A549 (cell line): Measurements from ENCODE around the gene GGN. TPM values are rescaled to one million over a fixed set of nuclear protein-coding genes. Genes with fewer than 3 reads are reported as not detected.

Experiments used
- ATAC-seq, 2 experiments: fragments of 200-7000 bp in 1 of 2; fragments of >200 bp in 1 of 2; cut with Nextera tagmentation in 1 of 2; cut with Tn5 transposase in 1 of 2; 3 replicates each; pipeline versions ENCODE4 v1.8.0 to v1.9.1; 2018 to 2020; ENCODE audit warnings: mild to moderate bottlenecking in 1 of 2, moderate library complexity in 1 of 2
- CTCF ChIA-PET: fragments of 300-600 bp; sonication (Branson Sonifier 250); formaldehyde crosslinking; extraction: SDS; loops from one replicate; lab custom pipeline; 2021; ENCODE audit warnings: antibody characterized with exemption, inconsistent platforms; lab: Yijun Ruan, JAX
- POLR2A ChIA-PET: fragments of 350-600 bp; formaldehyde crosslinking; extraction: SDS; loops from one replicate; lab custom pipeline; 2021; ENCODE audit warnings: antibody characterized with exemption, inconsistent platforms; lab: Yijun Ruan, JAX
- DNase-seq, 2 experiments: peaks; one replicate each; pipeline versions ENCODE4 v3.0.0 to v3.0.0-alpha.2; 2011 to 2016; ENCODE audit warnings: low read depth in 1 of 2, low spot score in 1 of 2
- FAIRE-seq: peaks from 2 replicates; lab custom pipeline; 2011; peaks lifted over from hg19 to GRCh38; lab: Jason Lieb, UNC
- H3K27ac ChIP-seq, 2 experiments: fragments of >200 bp; sonication (Bioruptor Twin); formaldehyde crosslinking; 3 replicates each; pipeline ENCODE4 v1.5.1; 2016 to 2017
- H3K4me1 ChIP-seq: fragments of >200 bp; sonication (Bioruptor Twin); formaldehyde crosslinking; 3 replicates; pipeline ENCODE4 v1.6.1; 2016
- H3K4me2 ChIP-seq: fragments of >200 bp; sonication (Bioruptor Twin); formaldehyde crosslinking; 3 replicates; pipeline ENCODE4 v1.6.1; 2016
- H3K4me3 ChIP-seq: fragments of >200 bp; sonication (Bioruptor Twin); formaldehyde crosslinking; 3 replicates; pipeline ENCODE4 v1.5.1; 2016
- H3K9me3 ChIP-seq: fragments of >200 bp; sonication (Bioruptor Twin); formaldehyde crosslinking; 3 replicates; pipeline ENCODE4 v1.6.1; 2016
- CHD2 ChIP-seq: fragments of 150-350 bp; IDR thresholded peaks from 2 replicates; pipeline ENCODE4 v1.6.1; 2014; ENCODE audit warnings: low read length; ENCODE audit not compliant: partially characterized antibody
- CHD4 ChIP-seq: fragments of 200-600 bp; sonication (generic); IDR thresholded peaks from 2 replicates; pipeline ENCODE4 v1.6.1; 2016; ENCODE audit warnings: antibody characterized with exemption, mild to moderate bottlenecking, borderline replicate concordance
- EHF ChIP-seq: fragments of 250-450 bp; sonication (Bioruptor Pico); IDR thresholded peaks from 2 replicates; pipeline ENCODE4 v1.5.0; 2020; ENCODE audit warnings: mild to moderate bottlenecking
- EP300 ChIP-seq, 2 experiments: fragments of >200 bp; sonication (Bioruptor Twin); formaldehyde crosslinking; IDR thresholded peaks; 2 replicates in 1 of 2; 3 replicates in 1 of 2; pipeline ENCODE4 v1.6.1; 2016 to 2017
- FOSB ChIP-seq: fragments of 250-450 bp; sonication (Bioruptor Pico); IDR thresholded peaks from 2 replicates; pipeline ENCODE4 v1.5.0; 2020; ENCODE audit warnings: mild to moderate bottlenecking, moderate library complexity
- GATA3 ChIP-seq: IDR thresholded peaks from 2 replicates; pipeline ENCODE4 v1.6.1; 2012; ENCODE audit warnings: borderline replicate concordance
- HDAC2 ChIP-seq: fragments of 200-600 bp; sonication (generic); IDR thresholded peaks from 2 replicates; pipeline ENCODE4 v1.6.1; 2016
- HOXA7 ChIP-seq: fragments of 250-450 bp; sonication (Bioruptor Pico); IDR thresholded peaks from 2 replicates; pipeline ENCODE4 v1.5.0; 2020; ENCODE audit warnings: mild to moderate bottlenecking, moderate library complexity
- HOXB13 ChIP-seq: fragments of 250-450 bp; sonication (Bioruptor Pico); IDR thresholded peaks from 2 replicates; pipeline ENCODE4 v1.5.0; 2020; ENCODE audit warnings: low read depth, mild to moderate bottlenecking, moderate library complexity
- HOXB5 ChIP-seq: fragments of 250-450 bp; sonication (Bioruptor Pico); IDR thresholded peaks from 2 replicates; pipeline ENCODE4 v1.5.0; 2020; ENCODE audit warnings: mild to moderate bottlenecking, moderate library complexity
- MAFK ChIP-seq: fragments of 450-650 bp; IDR thresholded peaks from 2 replicates; pipeline ENCODE4 v1.6.1; 2014; ENCODE audit not compliant: partially characterized antibody
- POLR2A ChIP-seq: IDR thresholded peaks from 2 replicates; pipeline ENCODE4 v1.6.1; 2012; ENCODE audit warnings: mild to moderate bottlenecking, low read length
- POLR2AphosphoS2 ChIP-seq: conservative IDR thresholded peaks from 2 replicates; pipeline ENCODE4 v1.6.1; 2012; ENCODE audit warnings: low read length, improper control_type of control experiment, inconsistent platforms
- RAD21 ChIP-seq, 2 experiments: fragments of >200 bp in 1 of 2; sonication (Bioruptor Twin) in 1 of 2; formaldehyde crosslinking in 1 of 2; IDR thresholded peaks in 1 of 2; conservative IDR thresholded peaks in 1 of 2; 2 replicates in 1 of 2; 3 replicates in 1 of 2; pipeline ENCODE4 v1.6.1; 2012 to 2018; ENCODE audit warnings: inconsistent platforms in 1 of 2
- RARB ChIP-seq: fragments of 250-450 bp; sonication (Bioruptor Pico); IDR thresholded peaks from 2 replicates; pipeline ENCODE4 v1.8.0; 2021; ENCODE audit warnings: mild to moderate bottlenecking, moderate library complexity
- RCOR1 ChIP-seq: fragments of 150-350 bp; IDR thresholded peaks from 2 replicates; pipeline ENCODE4 v1.6.1; 2014; ENCODE audit warnings: antibody characterized with exemption, low read length, low read depth
- SMC3 ChIP-seq: fragments of >200 bp; sonication (Bioruptor Twin); formaldehyde crosslinking; IDR thresholded peaks from 3 replicates; pipeline ENCODE4 v1.6.1; 2018; ENCODE audit warnings: inconsistent platforms
- SREBF2 ChIP-seq: fragments of 450-650 bp; IDR thresholded peaks from 2 replicates; pipeline ENCODE4 v1.6.1; 2014; ENCODE audit warnings: mild to moderate bottlenecking, moderate library complexity
- TFCP2L1 ChIP-seq: fragments of 250-450 bp; sonication (Bioruptor Pico); IDR thresholded peaks from 2 replicates; pipeline ENCODE4 v1.5.0; 2021; ENCODE audit warnings: mild to moderate bottlenecking
- WGBS: methylation state at CpG from one replicate; pipeline ENCODE4 v1.1.6; 2017; ENCODE audit errors: missing lambda C conversion rate; 5-methylcytosine and 5-hydroxymethylcytosine counted together
- polyA plus RNA-seq, 4 experiments: library from polyadenylated mRNA; depleted of rRNA in 3 of 4; stranded (reverse); fragments of >200 nt; fragmentation: RNase III in 1 of 4; extraction: RNeasy Plus Mini Kit Qiagen cat#74134 plus additional on column Dnase treatment in 1 of 4; gene quantifications; 2 replicates in 3 of 4; 3 replicates in 1 of 4; pipeline ENCODE4 v1.2.3, GENCODE V29; 2011 to 2017
- TF ChIP-seq, protein P1 (sequence below): IDR thresholded peaks from 2 replicates; pipeline ENCODE4 v1.6.1; 2012; ENCODE audit warnings: low read depth, borderline replicate concordance
- TF ChIP-seq, protein P2 (sequence below): IDR thresholded peaks from 2 replicates; pipeline ENCODE4 v1.6.1; 2012
- TF ChIP-seq, protein P3 (sequence below): fragments of 250-450 bp; sonication (Bioruptor Pico); IDR thresholded peaks from 2 replicates; pipeline ENCODE4 v1.5.0; 2021; ENCODE audit warnings: mild to moderate bottlenecking, moderate library complexity, borderline replicate concordance
- TF ChIP-seq, protein P4 (sequence below): IDR thresholded peaks from 2 replicates; pipeline ENCODE4 v1.6.1; 2012
- TF ChIP-seq, protein P5 (sequence below): fragments of 450-650 bp; IDR thresholded peaks from 2 replicates; pipeline ENCODE4 v1.6.1; 2014; ENCODE audit warnings: antibody characterized with exemption

GGN gene
- polyA plus RNA-seq, 2 of the 4 experiments (the other 2 are of a cell fraction) = 0.46 TPM; not detected in 1

DNA sequence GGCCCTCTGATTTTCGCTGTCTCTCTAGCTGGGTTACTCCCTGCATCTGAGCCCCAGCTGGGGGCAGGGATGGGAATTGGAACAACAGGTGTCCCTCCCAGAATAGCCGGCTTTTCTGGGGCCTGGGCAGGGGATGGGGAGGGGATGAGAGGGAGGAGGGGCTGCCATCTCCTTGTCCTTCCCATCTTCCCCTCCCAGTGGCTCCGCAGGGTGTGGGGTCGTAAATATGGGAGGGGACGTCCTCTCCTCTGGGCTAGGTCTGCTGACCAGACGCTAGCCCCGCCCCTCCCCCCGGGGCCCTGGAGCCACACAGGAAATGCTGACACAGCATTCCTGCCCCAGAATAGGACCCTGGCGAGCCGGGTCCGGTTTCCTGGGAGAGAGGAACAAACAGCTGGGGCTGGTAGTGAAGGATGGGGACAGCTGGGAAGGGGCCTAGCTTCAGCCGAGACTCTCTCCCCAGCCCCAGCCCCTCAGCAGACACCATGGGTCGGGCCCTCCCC, 46.8 kb upstream of the GGN start:
- H3K9me3 ChIP-seq = no peaks in the 10 kb centered on the region
- ATAC-seq (0 out of 6 replicates have a peak, but pooled peaks of 1 of the 2 experiments have one; percentile 11), DNase-seq (no peak), FAIRE-seq (no peak)
- H3K27ac ChIP-seq = no peak overlapping the region
- H3K4me3 ChIP-seq = no peak overlapping the region
- no peak overlapping the region for H3K4me2 ChIP-seq
- WGBS = 52% methylated on average over 13 of the region's 13 CpGs
- H3K4me1 ChIP-seq = peaks cover 6% of the 10 kb centered on the region; the same call in 2 of the 3 replicates
- TF ChIP-seq MAFK (peak; percentile 99), SMC3 (no peak), HOXB5 (no peak)
- TF ChIP-seq, protein P1, sequence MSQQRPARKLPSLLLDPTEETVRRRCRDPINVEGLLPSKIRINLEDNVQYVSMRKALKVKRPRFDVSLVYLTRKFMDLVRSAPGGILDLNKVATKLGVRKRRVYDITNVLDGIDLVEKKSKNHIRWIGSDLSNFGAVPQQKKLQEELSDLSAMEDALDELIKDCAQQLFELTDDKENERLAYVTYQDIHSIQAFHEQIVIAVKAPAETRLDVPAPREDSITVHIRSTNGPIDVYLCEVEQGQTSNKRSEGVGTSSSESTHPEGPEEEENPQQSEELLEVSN = no peak
- ChIA-PET CTCF (interaction anchor here (0.6 to 8.2 kb wide), 6 partner anchors 9 to 543 kb away, joined by 3 to 65 read pairs (median 3); partner anchors contain the start of genes FAM98C, MRPS12, RASGRP4 and SARS2), POLR2A (no interaction called here)

DNA sequence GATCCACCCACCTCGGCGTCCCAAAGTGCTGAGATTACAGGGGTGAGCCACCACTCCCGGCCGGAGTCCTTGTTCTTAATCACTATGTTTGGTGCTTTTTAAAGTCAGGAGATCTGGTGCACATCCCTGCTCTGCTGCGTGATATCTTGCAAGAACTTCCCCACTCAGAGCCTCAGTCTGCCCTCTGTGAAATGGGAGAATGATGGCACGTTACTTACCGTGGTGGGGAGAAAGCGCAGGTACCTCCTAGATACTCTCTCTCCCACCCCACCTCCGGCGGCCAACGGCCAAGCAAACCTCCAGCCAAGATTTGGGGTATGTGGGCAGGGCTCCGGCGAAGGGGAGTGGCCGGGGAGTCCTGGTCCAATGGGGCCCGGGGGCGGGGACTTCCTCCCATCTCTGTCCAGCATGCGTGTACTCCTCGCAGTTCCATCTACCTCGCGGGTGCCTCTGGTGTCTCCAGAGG, 45.5 kb upstream of the GGN start, which contains the start of gene RYR1:
TSS of gene RYR1 (plus strand) at position 424 of the 466 bp plus-strand sequence. CDS start 139 bp downstream, outside the sequence.
- H3K4me3 ChIP-seq = peak within 1 kb of the TSS; percentile 12; the same call in 1 of the 3 replicates
- ATAC-seq (peak; percentile 77 to 91), FAIRE-seq (no peak), DNase-seq (peak in 1 of 2 experiments; percentile 95)
- no peak within 1 kb of the TSS for H3K27ac ChIP-seq
- no peaks in the 10 kb centered on the region for H3K9me3 ChIP-seq
- ChIA-PET CTCF (interaction anchor here (0.9 kb wide), 1 partner anchor 30 kb away, joined by 4 read pairs; the partner anchor contains the start of gene FAM98C), POLR2A (no interaction called here)
- H3K4me2 ChIP-seq = peak within 1 kb of the TSS; percentile 61
- TF ChIP-seq, protein P2, sequence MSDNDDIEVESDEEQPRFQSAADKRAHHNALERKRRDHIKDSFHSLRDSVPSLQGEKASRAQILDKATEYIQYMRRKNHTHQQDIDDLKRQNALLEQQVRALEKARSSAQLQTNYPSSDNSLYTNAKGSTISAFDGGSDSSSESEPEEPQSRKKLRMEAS = 0 out of 2 replicates have a peak, but pooled peaks have one; percentile 8
- TF ChIP-seq SREBF2 (no peak), RCOR1 (0 out of 2 replicates have a peak, but pooled peaks have one; percentile 40)
- peaks cover 6% of the 10 kb centered on the region; the same call in 2 of the 3 replicates for H3K4me1 ChIP-seq
- 29% methylated on average over 20 of the region's 20 CpGs for WGBS

DNA sequence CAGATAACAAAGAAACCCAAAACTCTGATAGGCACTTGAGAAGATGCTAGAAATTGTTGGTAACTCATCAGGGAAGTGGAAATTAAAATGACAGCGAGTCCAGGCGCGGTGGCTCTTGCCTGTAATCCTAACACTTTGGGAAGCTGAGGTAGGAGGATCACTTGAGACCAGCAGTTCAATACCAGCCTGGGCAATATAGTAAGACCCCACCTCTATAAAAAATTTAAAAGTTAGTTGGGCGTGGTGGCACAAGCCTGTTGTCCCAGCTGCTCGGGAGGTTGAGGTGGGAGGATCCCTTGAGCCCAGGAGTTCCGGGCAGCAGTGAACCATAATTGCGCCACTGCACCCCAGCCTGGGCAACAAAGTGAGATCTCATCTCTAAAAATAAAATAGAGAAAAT, 43.1 kb upstream of the GGN start:
- Histone ChIP-seq H3K4me1 (peaks cover 6% of the 10 kb centered on the region; the same call in 2 of the 3 replicates), H3K27ac (no peak overlapping the region), H3K4me3 (no peak overlapping the region), H3K4me2 (no peak overlapping the region), H3K9me3 (no peaks in the 10 kb centered on the region)
- CTCF ChIA-PET = interaction anchor here (0.7 to 2.0 kb wide), 5 partner anchors 27 to 528 kb away, joined by 3 to 9 read pairs (median 3); partner anchors contain the start of gene FAM98C
- DNase-seq (no peak), FAIRE-seq (peak; percentile 70), ATAC-seq (no peak)
- POLR2A ChIA-PET = interaction anchor here (0.7 kb wide), 2 partner anchors 217 to 674 kb away, joined by 3 read pairs; partner anchors contain the start of gene ACTN4
- 59% methylated on average over 7 of the region's 7 CpGs for WGBS
- TF ChIP-seq CHD2 = no peak
- TF ChIP-seq SREBF2 = no peak
- TF ChIP-seq RAD21 (conservative IDR thresholded peaks at IDR 0.05 in 1 of 2, IDR thresholded peaks at IDR 0.05 in 1 of 2) = no peak
- TF ChIP-seq, protein P3, sequence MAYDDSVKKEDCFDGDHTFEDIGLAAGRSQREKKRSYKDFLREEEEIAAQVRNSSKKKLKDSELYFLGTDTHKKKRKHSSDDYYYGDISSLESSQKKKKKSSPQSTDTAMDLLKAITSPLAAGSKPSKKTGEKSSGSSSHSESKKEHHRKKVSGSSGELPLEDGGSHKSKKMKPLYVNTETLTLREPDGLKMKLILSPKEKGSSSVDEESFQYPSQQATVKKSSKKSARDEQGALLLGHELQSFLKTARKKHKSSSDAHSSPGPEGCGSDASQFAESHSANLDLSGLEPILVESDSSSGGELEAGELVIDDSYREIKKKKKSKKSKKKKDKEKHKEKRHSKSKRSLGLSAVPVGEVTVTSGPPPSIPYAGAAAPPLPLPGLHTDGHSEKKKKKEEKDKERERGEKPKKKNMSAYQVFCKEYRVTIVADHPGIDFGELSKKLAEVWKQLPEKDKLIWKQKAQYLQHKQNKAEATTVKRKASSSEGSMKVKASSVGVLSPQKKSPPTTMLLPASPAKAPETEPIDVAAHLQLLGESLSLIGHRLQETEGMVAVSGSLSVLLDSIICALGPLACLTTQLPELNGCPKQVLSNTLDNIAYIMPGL (CRISPR knock-in tag) = no peak
- no peak for TF ChIP-seq POLR2AphosphoS2
- TF ChIP-seq, protein P4, sequence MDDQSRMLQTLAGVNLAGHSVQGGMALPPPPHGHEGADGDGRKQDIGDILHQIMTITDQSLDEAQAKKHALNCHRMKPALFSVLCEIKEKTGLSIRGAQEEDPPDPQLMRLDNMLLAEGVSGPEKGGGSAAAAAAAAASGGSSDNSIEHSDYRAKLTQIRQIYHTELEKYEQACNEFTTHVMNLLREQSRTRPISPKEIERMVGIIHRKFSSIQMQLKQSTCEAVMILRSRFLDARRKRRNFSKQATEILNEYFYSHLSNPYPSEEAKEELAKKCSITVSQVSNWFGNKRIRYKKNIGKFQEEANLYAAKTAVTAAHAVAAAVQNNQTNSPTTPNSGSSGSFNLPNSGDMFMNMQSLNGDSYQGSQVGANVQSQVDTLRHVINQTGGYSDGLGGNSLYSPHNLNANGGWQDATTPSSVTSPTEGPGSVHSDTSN = no peak
- TF ChIP-seq, protein P5, sequence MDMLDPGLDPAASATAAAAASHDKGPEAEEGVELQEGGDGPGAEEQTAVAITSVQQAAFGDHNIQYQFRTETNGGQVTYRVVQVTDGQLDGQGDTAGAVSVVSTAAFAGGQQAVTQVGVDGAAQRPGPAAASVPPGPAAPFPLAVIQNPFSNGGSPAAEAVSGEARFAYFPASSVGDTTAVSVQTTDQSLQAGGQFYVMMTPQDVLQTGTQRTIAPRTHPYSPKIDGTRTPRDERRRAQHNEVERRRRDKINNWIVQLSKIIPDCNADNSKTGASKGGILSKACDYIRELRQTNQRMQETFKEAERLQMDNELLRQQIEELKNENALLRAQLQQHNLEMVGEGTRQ = no peak
- no peak for TF ChIP-seq CHD4
- no peak for TF ChIP-seq MAFK
- no peak for TF ChIP-seq POLR2A
- no peak for TF ChIP-seq GATA3
- TF ChIP-seq EP300 (IDR thresholded peaks at IDR 0.05) = no peak
- TF ChIP-seq FOSB (CRISPR knock-in tag) = no peak
- no peak for TF ChIP-seq TFCP2L1 (CRISPR knock-in tag)
- TF ChIP-seq HDAC2 = no peak
- no peak for TF ChIP-seq HOXA7
- TF ChIP-seq EHF = no peak
- no peak for TF ChIP-seq HOXB13
- TF ChIP-seq HOXB5 = no peak
- TF ChIP-seq RARB (CRISPR knock-in tag) = no peak
